ENCODE measurements around the gene CUEDC2.

The CUEDC2 gene

GRCh38 chr10:102422545-102423129 is 9.7 kb downstream of the CUEDC2 start:
- no peak for DNase-seq

GRCh38 chr10:102421757-102422512 is 10.4 kb downstream of the CUEDC2 start:
- DNase-seq, result no peak

- no peak for DNase-seq
Observed at GRCh38 chr10:102421507-102421756, 10.9 kb downstream of the CUEDC2 start.

GRCh38 chr10:102420714-102421506 is 11.5 kb downstream of the CUEDC2 start, which contains the start of gene FBXL15:
FBXL15 (plus strand) TSS chr10:102420836; CDS start chr10:102421130, 294 bp downstream.
- peak; percentile 52 for DNase-seq

- no peak for DNase-seq
Observed at GRCh38 chr10:102420181-102420713, 12.1 kb downstream of the CUEDC2 start.

GRCh38 chr10:102419269-102420180 is 12.8 kb downstream of the CUEDC2 start:
- peak; percentile 22 for DNase-seq

- DNase-seq, result peak; percentile 33
Observed at GRCh38 chr10:102418622-102419268, 13.6 kb downstream of the CUEDC2 start, which contains the start of gene PSD. PSD (minus strand) TSS chr10:102418785; CDS start chr10:102417038, 1,747 bp downstream.

GRCh38 chr10:102416695-102417094 is 15.7 kb downstream of the CUEDC2 start:
- DNase-seq, result no peak

GRCh38 chr10:102416283-102416682 is 16.1 kb downstream of the CUEDC2 start:
- no peak for DNase-seq

GRCh38 chr10:102414749-102415148 is 17.6 kb downstream of the CUEDC2 start:
- DNase-seq, result no peak

- no peak for DNase-seq
Observed at GRCh38 chr10:102413806-102414561, 18.4 kb downstream of the CUEDC2 start.

- no peak for DNase-seq
Observed at GRCh38 chr10:102413053-102413705, 19.2 kb downstream of the CUEDC2 start.

GRCh38 chr10:102412293-102412692 is 20.1 kb downstream of the CUEDC2 start:
- no peak for DNase-seq

GRCh38 chr10:102411341-102412255 is 20.8 kb downstream of the CUEDC2 start:
- DNase-seq, result no peak

- DNase-seq, result no peak
Observed at GRCh38 chr10:102410429-102411073, 21.8 kb downstream of the CUEDC2 start.

GRCh38 chr10:102409604-102410428 is 22.6 kb downstream of the CUEDC2 start:
- DNase-seq, result no peak

GRCh38 chr10:102408728-102409603 is 23.4 kb downstream of the CUEDC2 start:
- no peak for DNase-seq
